ENCODE measurements around the gene LGALS8.
"Not testable (repeated sequence)": the region's sequence is repeated elsewhere in the genome, so short reads cannot be mapped to it uniquely, and the experiment has no call there.

Gene LGALS8

GRCh38 chr1:236523704-236524141, at the start of gene LGALS8:
LGALS8 (plus strand) TSS chr1:236523982; CDS start chr1:236526071, 2,089 bp downstream.
- H3K27ac ChIP-seq = peak within 1 kb of the TSS; percentile 99
- TF ChIP-seq CTCF (conservative IDR thresholded peaks at IDR 0.05) = no peak

GRCh38 chr1:236476019-236476418, 47.8 kb upstream of the LGALS8 start:
- H3K27ac ChIP-seq = no peak overlapping the region
- no peak for TF ChIP-seq CTCF (conservative IDR thresholded peaks at IDR 0.05)

GRCh38 chr1:236480758-236481436, 42.9 kb upstream of the LGALS8 start:
- no peak for TF ChIP-seq CTCF (conservative IDR thresholded peaks at IDR 0.05)
- peak overlapping the region; percentile 57 for H3K27ac ChIP-seq

GRCh38 chr1:236484310-236484971, 39.3 kb upstream of the LGALS8 start:
- H3K27ac ChIP-seq = no peak overlapping the region
- no peak for TF ChIP-seq CTCF (conservative IDR thresholded peaks at IDR 0.05)

- no peak for TF ChIP-seq CTCF (conservative IDR thresholded peaks at IDR 0.05)
- no peak overlapping the region for H3K27ac ChIP-seq
Observed at GRCh38 chr1:236486356-236487002, 37.3 kb upstream of the LGALS8 start.

GRCh38 chr1:236489161-236489560, 34.6 kb upstream of the LGALS8 start:
- not testable (repeated sequence) for H3K27ac ChIP-seq

GRCh38 chr1:236489710-236490377, 33.9 kb upstream of the LGALS8 start:
- H3K27ac ChIP-seq = peak overlapping the region; percentile 8; the same call in 1 of the 2 replicates
- peak; percentile 53 for TF ChIP-seq CTCF (conservative IDR thresholded peaks at IDR 0.05)
